HG02970 (cell line): ENCODE data around the gene TEX38.
"Not testable (repeated sequence)": the region's sequence is repeated elsewhere in the genome, so short reads cannot be mapped to it uniquely, and the experiment has no call there.

Experiments used
- ATAC-seq: cut with Tn5 transposase; IDR thresholded peaks from one replicate; pipeline ENCODE4 v1.9.1; 2021; ENCODE audit warnings: mild to moderate bottlenecking, moderate library complexity, moderate number of reproducible peaks; ENCODE audit not compliant: unreplicated experiment, low FRiP score

TEX38 gene

GRCh38 chr1:46720319-46720718, 48.7 kb downstream of the TEX38 start:
- not testable (repeated sequence) for ATAC-seq

- ATAC-seq, result no peak
Observed at GRCh38 chr1:46721204-46721603, 49.5 kb downstream of the TEX38 start.

- no peak for ATAC-seq
Observed at GRCh38 chr1:46721686-46722205, 50.1 kb downstream of the TEX38 start.
